HEK293 (cell line): ENCODE measurements around the gene KLRC4.
A peak's percentile ranks its signal among the peaks of the same experiment; 100 is the strongest.

ENCODE experiments used
- FEZF1 ChIP-seq: fragments of 450-650 bp; formaldehyde crosslinking; IDR thresholded peaks from 2 replicates; pipeline ENCODE4 v1.5.1; 2016; ENCODE audit warnings: missing biosample characterization, missing genetic modification characterization
- HOXC10 ChIP-seq: sonication (generic); formaldehyde crosslinking; IDR thresholded peaks from 2 replicates; pipeline ENCODE4 v1.8.1; 2023; ENCODE audit warnings: mild to moderate bottlenecking, missing genetic modification reagents
- KLF17 ChIP-seq: fragments of 450-650 bp; formaldehyde crosslinking; IDR thresholded peaks from 2 replicates; pipeline ENCODE4 v1.5.1; 2016; ENCODE audit warnings: missing biosample characterization, missing genetic modification characterization
- MZF1 ChIP-seq: fragments of 450-650 bp; formaldehyde crosslinking; IDR thresholded peaks from 2 replicates; pipeline ENCODE4 v1.5.1; 2017; ENCODE audit warnings: missing biosample characterization, missing genetic modification characterization, borderline replicate concordance
- PRDM10 ChIP-seq: fragments of 450-650 bp; formaldehyde crosslinking; IDR thresholded peaks from 2 replicates; pipeline ENCODE4 v1.5.1; 2016; ENCODE audit warnings: missing biosample characterization, missing genetic modification characterization
- PRDM4 ChIP-seq: fragments of 450-650 bp; formaldehyde crosslinking; IDR thresholded peaks from 2 replicates; pipeline ENCODE4 v1.5.1; 2017; ENCODE audit warnings: missing biosample characterization, missing genetic modification characterization
- SCRT1 ChIP-seq: fragments of 450-650 bp; formaldehyde crosslinking; IDR thresholded peaks from 2 replicates; pipeline ENCODE4 v1.5.1; 2016; ENCODE audit warnings: missing biosample characterization, missing genetic modification characterization, borderline replicate concordance
- SP3 ChIP-seq: fragments of 450-650 bp; formaldehyde crosslinking; IDR thresholded peaks from 2 replicates; pipeline ENCODE4 v1.5.1; 2016; ENCODE audit warnings: missing biosample characterization, missing genetic modification characterization
- TRIM28 ChIP-seq: IDR thresholded peaks from 2 replicates; pipeline ENCODE4 v1.6.1; 2011; ENCODE audit warnings: low read length, control low read depth, borderline replicate concordance
- TSHZ1 ChIP-seq: fragments of 450-650 bp; formaldehyde crosslinking; IDR thresholded peaks from 2 replicates; pipeline ENCODE4 v1.5.1; 2016; ENCODE audit warnings: missing biosample characterization, missing genetic modification characterization, borderline replicate concordance
- ZBTB20 ChIP-seq: fragments of 450-650 bp; formaldehyde crosslinking; IDR thresholded peaks from 2 replicates; pipeline ENCODE4 v1.5.1; 2016; ENCODE audit warnings: missing biosample characterization, missing genetic modification characterization
- ZNF138 ChIP-seq: fragments of 450-650 bp; formaldehyde crosslinking; IDR thresholded peaks from 2 replicates; pipeline ENCODE4 v1.5.1; 2016; ENCODE audit warnings: missing biosample characterization, missing genetic modification characterization, borderline replicate concordance
- ZNF157 ChIP-seq: fragments of 450-650 bp; formaldehyde crosslinking; IDR thresholded peaks from 2 replicates; pipeline ENCODE4 v1.5.1; 2016; ENCODE audit warnings: missing biosample characterization, missing genetic modification characterization
- ZNF302 ChIP-seq: fragments of 450-650 bp; formaldehyde crosslinking; IDR thresholded peaks from 2 replicates; pipeline ENCODE4 v1.5.1; 2016; ENCODE audit warnings: missing biosample characterization, missing genetic modification characterization, low read depth
- ZNF423 ChIP-seq: fragments of 450-650 bp; formaldehyde crosslinking; IDR thresholded peaks from 2 replicates; pipeline ENCODE4 v1.5.1; 2016; ENCODE audit warnings: missing biosample characterization, missing genetic modification characterization
- ZNF501 ChIP-seq: fragments of 450-650 bp; formaldehyde crosslinking; IDR thresholded peaks from 2 replicates; pipeline ENCODE4 v1.5.1; 2016; ENCODE audit warnings: missing biosample characterization, missing genetic modification characterization
- ZNF514 ChIP-seq: fragments of 450-650 bp; formaldehyde crosslinking; IDR thresholded peaks from 2 replicates; pipeline ENCODE4 v1.5.1; 2016; ENCODE audit warnings: missing biosample characterization, missing genetic modification characterization
- ZNF549 ChIP-seq: fragments of 450-650 bp; IDR thresholded peaks from 2 replicates; pipeline ENCODE4 v1.5.1; 2018; ENCODE audit warnings: missing biosample characterization, missing genetic modification characterization, mild to moderate bottlenecking, inconsistent platforms, moderate library complexity
- ZNF558 ChIP-seq: fragments of 450-650 bp; formaldehyde crosslinking; IDR thresholded peaks from 2 replicates; pipeline ENCODE4 v1.5.1; 2016; ENCODE audit warnings: missing biosample characterization, missing genetic modification characterization
- ZNF560 ChIP-seq: fragments of 450-650 bp; formaldehyde crosslinking; IDR thresholded peaks from 2 replicates; pipeline ENCODE4 v1.5.1; 2017; ENCODE audit warnings: missing biosample characterization, missing genetic modification characterization, borderline replicate concordance
- ZNF561 ChIP-seq: fragments of 450-650 bp; IDR thresholded peaks from 2 replicates; pipeline ENCODE4 v1.5.1; 2018; ENCODE audit warnings: missing biosample characterization, missing genetic modification characterization, borderline replicate concordance
- ZNF600 ChIP-seq: fragments of 450-650 bp; formaldehyde crosslinking; IDR thresholded peaks from 2 replicates; pipeline ENCODE4 v1.5.1; 2016; ENCODE audit warnings: missing biosample characterization, missing genetic modification characterization
- ZNF692 ChIP-seq: fragments of 450-650 bp; formaldehyde crosslinking; IDR thresholded peaks from 2 replicates; pipeline ENCODE4 v1.5.1; 2016; ENCODE audit warnings: missing biosample characterization, missing genetic modification characterization
- ZNF843 ChIP-seq: fragments of 450-650 bp; formaldehyde crosslinking; IDR thresholded peaks from 2 replicates; pipeline ENCODE4 v1.5.1; 2016; ENCODE audit warnings: missing biosample characterization, missing genetic modification characterization

Gene KLRC4

GRCh38 chr12:10363914-10364814 lies 45.4 kb downstream of the KLRC4 start (continued):
- TF ChIP-seq ZNF514 (tag by site-specific recombination) (no peak), TSHZ1 (no peak), TRIM28 (peak; percentile 58; the same call in 1 of the 2 replicates), FEZF1 (tag by site-specific recombination) (no peak), ZNF560 (tag by site-specific recombination) (no peak), SCRT1 (no peak), PRDM10 (tag by site-specific recombination) (peak; percentile 99), ZNF549 (tag by site-specific recombination) (no peak), MZF1 (tag by site-specific recombination) (peak; percentile 76), SP3 (peak; percentile 25; the same call in 1 of the 2 replicates), ZNF561 (no peak), ZBTB20 (peak; percentile 96), ZNF558 (tag by site-specific recombination) (no peak), ZNF423 (tag by site-specific recombination) (no peak), HOXC10 (no peak), ZNF843 (tag by site-specific recombination) (no peak), ZNF302 (no peak), ZNF157 (tag by site-specific recombination) (no peak), ZNF138 (tag by site-specific recombination) (no peak), ZNF692 (tag by site-specific recombination) (peak; percentile 25; the same call in 1 of the 2 replicates), PRDM4 (peak; percentile 23; the same call in 1 of the 2 replicates), ZNF600 (tag by site-specific recombination) (peak; percentile 81; the same call in 1 of the 2 replicates), KLF17 (no peak; the same call in 1 of the 2 replicates), ZNF501 (peak; percentile 57; the same call in 1 of the 2 replicates)
